ENCODE data around the gene NRIP3.

Gene NRIP3

GRCh38 chr11:8933931-8934330 is 69.9 kb downstream of the NRIP3 start:
- in situ Hi-C loops (cut with MboI; ENCODE audit: low sequenced_read_pairs) = no loop called here

- in situ Hi-C loops (cut with MboI; ENCODE audit: low sequenced_read_pairs) = no loop called here
Measured at GRCh38 chr11:8932564-8933180, 71.1 kb downstream of the NRIP3 start, which contains the start of gene C11orf16. TSS of gene C11orf16 (minus strand) at chr11:8932947. CDS start at chr11:8932308, 639 bp downstream.
